Aorta (tissue), 5 donors: Measurements from ENCODE around the gene CACNG8. TPM values are rescaled to one million over a fixed set of nuclear protein-coding genes. Genes with fewer than 3 reads are reported as not detected.
A peak's percentile ranks its signal among the peaks of the same experiment; 100 is the strongest.

ENCODE experiments used
- ATAC-seq: fragments of 200-7000 bp; cut with Tn5 transposase; one replicate; pipeline ENCODE4 v1.9.1; 2022; ENCODE audit warnings: moderate library complexity; ENCODE audit not compliant: low FRiP score
- DNase-seq, 2 donors: peaks; one replicate each; pipeline ENCODE4 v3.0.0-alpha.2; 2020
- H3K27ac ChIP-seq, 2 donors: one replicate each; pipeline ENCODE4 v1.5.1; 2013; ENCODE audit warnings: low read length in 2 of 2, mild to moderate bottlenecking in 2 of 2, moderate library complexity in 2 of 2, control low read depth in 1 of 2, inconsistent platforms in 1 of 2, low read depth in 1 of 2
- H3K27me3 ChIP-seq, 2 donors: one replicate each; pipeline ENCODE4 v1.6.1; 2013; ENCODE audit warnings: control low read depth in 1 of 2, low read length in 1 of 2, mild to moderate bottlenecking in 1 of 2, moderate library complexity in 1 of 2; ENCODE audit not compliant: insufficient read depth in 2 of 2, control insufficient read depth in 1 of 2
- H3K36me3 ChIP-seq, 2 donors: one replicate each; pipeline ENCODE4 v1.6.1; 2013; ENCODE audit warnings: control low read depth in 1 of 2, low read length in 1 of 2, mild to moderate bottlenecking in 1 of 2; ENCODE audit not compliant: insufficient read depth in 2 of 2, control insufficient read depth in 1 of 2
- H3K4me1 ChIP-seq, 2 donors: one replicate each; pipeline ENCODE4 v1.6.1; 2013; ENCODE audit warnings: low read length in 2 of 2, control low read depth in 1 of 2, mild to moderate bottlenecking in 1 of 2, moderate library complexity in 1 of 2; ENCODE audit not compliant: insufficient read depth in 2 of 2, control insufficient read depth in 1 of 2
- H3K4me3 ChIP-seq, 2 donors: one replicate each; pipeline ENCODE4 v1.5.1; 2013; ENCODE audit warnings: low read length in 2 of 2, control low read depth in 1 of 2, mild to moderate bottlenecking in 1 of 2
- H3K9me3 ChIP-seq: one replicate; pipeline ENCODE4 v1.6.1; 2013; ENCODE audit warnings: mild to moderate bottlenecking, low read length; ENCODE audit not compliant: control insufficient read depth
- WGBS, 2 donors: extraction: QIAGEN DNeasy Blood & Tissue Kit; methylation state at CpG; one replicate each; pipeline ENCODE4 v1.1.7; 2013; 5-methylcytosine and 5-hydroxymethylcytosine counted together
- intact Hi-C, 2 donors: fragments of 100-400 bp; cut with DNase I; formaldehyde crosslinking; loops; one replicate each; pipeline versions ENCODE4 v1.14.2 to v1.15.0; 2022
- polyA plus RNA-seq, 2 donors: library from polyadenylated mRNA; stranded (reverse); fragments of 200-250 nt; gene quantifications; one replicate each; pipeline ENCODE4 v1.2.3, GENCODE V29; 2013
- total RNA-seq, 2 donors: library from RNA; stranded (reverse); fragmentation: NEBNext Ultra II Directional; extraction: Animal tissue kit (Norgen Biotek cat#: 25700); gene quantifications; one replicate each; pipeline ENCODE4 v1.2.1, GENCODE V29; 2021
- donor health status: healthy with polysubstance abuse.
- donor health status: Bipolar disorder and iron deficiency.
- donor health status: DM: no; HTN: no; CAD: no.
- donor health status: DM: no; HTN: no; CAD: no.
- donor health status: DM: yes; HTN: yes; CAD: no.

CACNG8 gene
- total and polyA plus RNA-seq, 4 donors: under 0.01 to 0.33 (median 0.14) TPM

GRCh38 chr19:54014920-54015560 lies 52.3 kb downstream of the CACNG8 start:
- Histone ChIP-seq H3K27ac (no peak overlapping the region), H3K4me1 (no peaks in the 10 kb centered on the region), H3K4me3 (no peak overlapping the region), H3K36me3 (no peaks in the 10 kb centered on the region), H3K9me3 (peaks cover 4% of the 10 kb centered on the region), H3K27me3 (no peaks in the 10 kb centered on the region)
- ATAC-seq: no peak
- DNase-seq: no peak
- intact Hi-C loops: no loop called here
- 36 to 38% methylated on average over 19 of the region's 19 CpGs for WGBS, 2 donors

- Histone ChIP-seq H3K27me3 (no peaks in the 10 kb centered on the region), H3K4me3 (no peak overlapping the region), H3K27ac (no peak overlapping the region), H3K4me1 (no peaks in the 10 kb centered on the region), H3K9me3 (peaks cover 4% of the 10 kb centered on the region), H3K36me3 (no peaks in the 10 kb centered on the region)
- intact Hi-C loops: no loop called here
- DNase-seq (no peak), ATAC-seq (no peak)
- 76 to 78% methylated on average over 4 of the region's 4 CpGs for WGBS, 2 donors
Observed at GRCh38 chr19:54017261-54017660, 54.5 kb downstream of the CACNG8 start.

- no peak overlapping the region for H3K27ac ChIP-seq
- H3K27me3 ChIP-seq: no peaks in the 10 kb centered on the region
- H3K36me3 ChIP-seq: no peaks in the 10 kb centered on the region
- H3K4me1 ChIP-seq: no peaks in the 10 kb centered on the region
- DNase-seq (no peak), ATAC-seq (no peak)
- peaks cover 1% of the 10 kb centered on the region for H3K9me3 ChIP-seq
- WGBS, 2 donors: 85 to 92% methylated on average over 8 of the region's 8 CpGs
- intact Hi-C loops: loop anchor here in 1 of 2 donors (5.0 kb wide), 2 partner anchors 179 to 229 kb away; no protein-coding TSS in a partner anchor
- H3K4me3 ChIP-seq: no peak overlapping the region
Observed at GRCh38 chr19:54021363-54021762, 58.6 kb downstream of the CACNG8 start.

GRCh38 chr19:54021932-54022331 lies 59.2 kb downstream of the CACNG8 start:
- no peak for ATAC-seq
- intact Hi-C loops: loop anchor here (2.0 to 5.0 kb wide), 3 partner anchors 179 to 230 kb away; no protein-coding TSS in a partner anchor
- Histone ChIP-seq H3K27me3 (no peaks in the 10 kb centered on the region), H3K9me3 (peaks cover 1% of the 10 kb centered on the region), H3K36me3 (no peaks in the 10 kb centered on the region), H3K4me3 (no peak overlapping the region), H3K4me1 (no peaks in the 10 kb centered on the region), H3K27ac (no peak overlapping the region)
- WGBS, 2 donors: 85 to 88% methylated on average over 13 of the region's 13 CpGs
- DNase-seq: no peak

GRCh38 chr19:54023191-54023590 lies 60.5 kb downstream of the CACNG8 start:
- no peaks in the 10 kb centered on the region for H3K27me3 ChIP-seq
- WGBS, 2 donors: 39 to 40% methylated on average over 3 of the region's 3 CpGs
- H3K4me1 ChIP-seq: no peaks in the 10 kb centered on the region
- H3K36me3 ChIP-seq: no peaks in the 10 kb centered on the region
- H3K4me3 ChIP-seq: no peak overlapping the region
- intact Hi-C loops: loop anchor here (2.0 to 5.0 kb wide), 3 partner anchors 180 to 231 kb away; no protein-coding TSS in a partner anchor
- H3K9me3 ChIP-seq: no peaks in the 10 kb centered on the region
- no peak overlapping the region for H3K27ac ChIP-seq
- DNase-seq (no peak), ATAC-seq (no peak)

GRCh38 chr19:54024660-54025059 lies 61.9 kb downstream of the CACNG8 start:
- H3K4me3 ChIP-seq: no peak overlapping the region
- no peak overlapping the region for H3K27ac ChIP-seq
- 81 to 89% methylated on average over 9 of the region's 9 CpGs for WGBS, 2 donors
- DNase-seq (no peak), ATAC-seq (no peak)
- H3K4me1 ChIP-seq: no peaks in the 10 kb centered on the region
- intact Hi-C loops: loop anchor here (5.0 kb wide), 2 partner anchors 182 to 232 kb away; no protein-coding TSS in a partner anchor
- no peaks in the 10 kb centered on the region for H3K36me3 ChIP-seq
- no peaks in the 10 kb centered on the region for H3K27me3 ChIP-seq
- H3K9me3 ChIP-seq: no peaks in the 10 kb centered on the region

- no peaks in the 10 kb centered on the region for H3K27me3 ChIP-seq
Observed at GRCh38 chr19:54026656-54027055, 63.9 kb downstream of the CACNG8 start.

GRCh38 chr19:54029301-54029700 lies 66.6 kb downstream of the CACNG8 start:
- H3K4me3 ChIP-seq: no peak overlapping the region
- DNase-seq: no peak
- no peak overlapping the region for H3K27ac ChIP-seq
- no peaks in the 10 kb centered on the region for H3K27me3 ChIP-seq
- no peaks in the 10 kb centered on the region for H3K4me1 ChIP-seq
- intact Hi-C loops: loop anchor here in 1 of 2 donors (5.0 kb wide), 1 partner anchor 237 kb away; no protein-coding TSS in a partner anchor
- WGBS, 2 donors: 80 to 84% methylated on average over 3 of the region's 3 CpGs
- no peak for ATAC-seq
- H3K9me3 ChIP-seq: no peaks in the 10 kb centered on the region
- no peaks in the 10 kb centered on the region for H3K36me3 ChIP-seq

More at GRCh38 chr19:54026656-54027055, 63.9 kb downstream of the CACNG8 start:
- H3K9me3 ChIP-seq: no peaks in the 10 kb centered on the region
- H3K4me1 ChIP-seq: no peaks in the 10 kb centered on the region
- intact Hi-C loops: loop anchor here in 1 of 2 donors (5.0 kb wide), 1 partner anchor 234 kb away; no protein-coding TSS in a partner anchor
- H3K36me3 ChIP-seq: no peaks in the 10 kb centered on the region
- DNase-seq: no peak
- H3K27ac ChIP-seq: no peak overlapping the region
- WGBS, 2 donors: 62 to 63% methylated on average over 7 of the region's 7 CpGs
- H3K4me3 ChIP-seq: no peak overlapping the region
- ATAC-seq: no peak

- Histone ChIP-seq H3K4me1 (no peaks in the 10 kb centered on the region), H3K27me3 (no peaks in the 10 kb centered on the region), H3K4me3 (no peak overlapping the region), H3K27ac (no peak overlapping the region), H3K9me3 (no peaks in the 10 kb centered on the region), H3K36me3 (no peaks in the 10 kb centered on the region)
- peak in 1 of 2 donors; percentile 56 for DNase-seq
- WGBS, 2 donors: 38 to 42% methylated on average over 9 of the region's 9 CpGs
- intact Hi-C loops: loop anchor here in 1 of 2 donors (5.0 kb wide), 1 partner anchor 238 kb away; no protein-coding TSS in a partner anchor
- ATAC-seq: peak; percentile 52
Observed at GRCh38 chr19:54029930-54030490, 67.3 kb downstream of the CACNG8 start.
